Activated naive CD8-positive, alpha-beta T cell treated with anti-CD3 and anti-CD28 coated beads for 36 hours (primary cell): ENCODE data around the gene SEC14L2. TPM values are rescaled to one million over a fixed set of nuclear protein-coding genes. Genes with fewer than 3 reads are reported as not detected.
A peak's percentile ranks its signal among the peaks of the same experiment; 100 is the strongest.
"Not testable (repeated sequence)": the region's sequence is repeated elsewhere in the genome, so short reads cannot be mapped to it uniquely, and the experiment has no call there.

Experiments used
- DNase-seq: peaks from one replicate; pipeline ENCODE4 v3.0.0; 2021
- H3K27ac Mint-ChIP-seq: one replicate; pipeline ENCODE4 v1.8.0; 2022; ENCODE audit warnings: mild to moderate bottlenecking, moderate library complexity, mixed read lengths
- H3K27me3 Mint-ChIP-seq: one replicate; pipeline ENCODE4 v1.8.0; 2022; ENCODE audit warnings: mild to moderate bottlenecking, mixed read lengths
- H3K36me3 Mint-ChIP-seq: one replicate; pipeline ENCODE4 v1.8.0; 2021; ENCODE audit warnings: mild to moderate bottlenecking, mixed read lengths
- H3K4me1 Mint-ChIP-seq: one replicate; pipeline ENCODE4 v1.8.0; 2021; ENCODE audit warnings: mixed read lengths
- H3K4me3 Mint-ChIP-seq: one replicate; pipeline ENCODE4 v1.8.0; 2022; ENCODE audit warnings: mild to moderate bottlenecking, moderate library complexity, mixed read lengths
- H3K9me3 Mint-ChIP-seq: one replicate; pipeline ENCODE4 v1.8.0; 2022; ENCODE audit warnings: mixed read lengths
- total RNA-seq, 2 experiments: library from RNA; stranded (reverse); gene quantifications; one replicate each; pipeline ENCODE4 v1.2.3, GENCODE V29; 2021

The SEC14L2 gene
- total RNA-seq, 2 experiments from 2014 or later = 9.1 to 9.4 TPM

DNA sequence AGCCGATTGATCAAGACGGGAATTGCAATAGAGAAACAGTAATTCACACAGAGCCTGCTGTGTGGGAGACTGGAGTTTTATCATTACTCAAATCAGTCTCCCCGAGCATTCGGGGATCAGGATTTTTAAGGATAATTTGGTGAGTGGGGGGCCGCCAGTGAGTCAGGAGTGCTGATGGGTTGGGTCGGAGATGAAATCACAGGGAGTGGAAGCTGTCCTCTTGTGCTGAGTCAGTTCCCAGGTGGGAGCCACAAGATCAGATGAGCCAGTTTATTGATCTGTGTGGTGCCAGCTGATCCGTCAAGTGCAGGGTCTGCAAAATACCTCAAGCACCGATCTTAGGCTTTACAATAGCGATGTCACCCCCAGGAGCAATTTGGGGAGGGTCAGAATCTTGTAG lies 44.3 kb downstream of the SEC14L2 start:
- DNase-seq = no peak
- Mint-ChIP-seq H3K27ac (no peak overlapping the region), H3K4me3 (no peak overlapping the region), H3K36me3 (peaks cover 8% of the 10 kb centered on the region), H3K27me3 (peaks cover 73% of the 10 kb centered on the region), H3K9me3 (peaks cover 5% of the 10 kb centered on the region), H3K4me1 (peaks cover 16% of the 10 kb centered on the region)

DNA sequence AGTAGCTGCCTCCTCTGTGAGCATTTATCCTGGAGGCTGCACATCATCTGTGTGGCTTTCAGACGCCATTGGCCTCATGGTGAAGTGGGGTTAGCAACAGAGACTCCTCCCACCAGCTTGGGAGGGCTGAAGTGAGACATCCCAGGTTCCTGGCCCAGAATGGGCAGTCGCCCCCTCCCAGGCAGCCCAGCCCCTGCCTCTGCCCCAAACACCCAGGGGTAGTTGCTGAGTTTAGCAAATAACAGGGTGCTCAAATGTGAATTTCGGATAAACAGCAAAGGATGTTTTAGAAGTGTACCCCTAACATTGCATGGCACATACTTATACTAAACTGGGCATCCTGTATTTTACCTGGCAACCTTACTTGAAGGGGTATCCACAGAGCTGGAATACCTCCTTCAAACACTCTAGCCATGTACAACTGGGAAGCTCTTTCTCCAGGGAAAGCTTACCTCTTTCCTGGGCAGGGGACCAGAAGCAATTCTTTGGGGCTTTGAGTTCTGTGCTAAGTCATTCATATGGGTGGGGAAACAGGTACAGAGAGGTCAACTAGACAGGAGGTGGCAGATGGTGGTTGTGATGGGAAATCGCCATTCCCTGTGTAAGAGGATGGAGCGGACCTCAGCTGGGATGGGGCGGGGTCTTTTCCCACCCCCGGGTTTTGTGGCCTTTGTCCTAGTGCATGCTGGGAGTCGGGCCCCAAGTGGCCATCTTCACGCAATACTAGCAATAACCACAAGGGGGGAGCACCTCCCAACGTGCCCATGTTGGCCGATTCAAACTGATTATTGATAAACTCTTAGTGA lies 48.0 kb downstream of the SEC14L2 start:
- Mint-ChIP-seq H3K27ac (no peak overlapping the region), H3K27me3 (peaks cover 76% of the 10 kb centered on the region), H3K36me3 (peaks cover 2% of the 10 kb centered on the region), H3K9me3 (peaks cover 3% of the 10 kb centered on the region), H3K4me3 (no peak overlapping the region), H3K4me1 (peaks cover 16% of the 10 kb centered on the region)
- DNase-seq = peak; percentile 59

DNA sequence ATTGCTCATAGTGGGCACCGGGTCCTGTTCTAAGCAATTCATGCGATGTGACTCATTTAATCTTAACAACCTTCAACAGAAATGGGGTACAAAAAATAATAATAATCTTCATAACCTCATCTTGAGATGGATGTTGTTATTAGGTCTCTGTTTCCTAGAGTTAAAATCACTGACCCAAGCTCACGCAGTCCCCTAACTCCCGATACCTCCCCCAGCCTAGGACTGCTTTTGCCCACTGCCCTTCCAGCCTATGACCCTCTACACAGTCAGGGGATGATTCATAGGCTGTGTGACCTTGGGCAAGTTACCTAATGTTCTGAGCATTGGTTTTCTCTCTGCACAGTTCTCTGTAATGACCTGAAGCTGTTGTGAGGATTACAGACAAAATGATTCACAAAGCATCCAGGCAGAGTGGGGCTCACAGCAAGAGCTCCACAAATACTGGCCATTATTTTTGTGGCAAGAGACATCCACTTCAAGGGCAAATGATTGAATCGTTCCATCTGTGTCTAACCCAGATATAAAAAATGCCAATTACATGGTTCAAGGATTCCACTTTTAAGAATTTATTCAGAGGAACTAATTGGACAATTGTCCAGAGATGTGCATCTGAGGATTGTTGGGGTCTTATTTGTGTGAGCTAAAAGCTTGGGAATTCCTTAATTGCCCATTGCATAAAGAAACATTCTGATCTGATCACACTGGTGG lies 48.8 kb downstream of the SEC14L2 start:
- Mint-ChIP-seq H3K4me3 (no peak overlapping the region), H3K4me1 (peaks cover 16% of the 10 kb centered on the region), H3K27me3 (peaks cover 68% of the 10 kb centered on the region)

DNA sequence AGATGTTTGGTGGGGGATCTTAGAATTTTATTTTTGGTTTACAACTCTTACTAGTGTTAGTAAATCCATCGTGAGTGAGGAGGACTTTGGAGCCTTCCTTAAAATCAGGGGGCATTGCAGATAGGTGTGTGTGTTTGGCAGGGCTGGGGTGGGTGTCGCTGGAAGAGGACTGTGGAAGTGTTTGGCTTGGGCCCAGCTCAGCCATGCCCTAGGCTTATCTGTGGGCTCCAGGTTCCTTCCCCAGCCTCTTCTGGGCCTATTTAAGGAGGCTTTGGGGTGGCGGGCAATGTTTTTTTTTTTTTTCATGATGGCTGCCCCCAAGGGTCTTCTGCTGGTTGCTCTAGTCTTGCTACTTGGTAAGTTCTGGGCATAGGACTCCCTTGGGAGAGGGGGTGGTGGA lies 50.8 kb downstream of the SEC14L2 start:
- DNase-seq = no peak
- Mint-ChIP-seq H3K9me3 (no peaks in the 10 kb centered on the region), H3K36me3 (no peaks in the 10 kb centered on the region), H3K4me1 (peaks cover 9% of the 10 kb centered on the region), H3K4me3 (no peak overlapping the region), H3K27ac (no peak overlapping the region), H3K27me3 (peaks cover 60% of the 10 kb centered on the region)

More for the DNA sequence above, 48.8 kb downstream of the SEC14L2 start:
- peaks cover 2% of the 10 kb centered on the region for H3K36me3 Mint-ChIP-seq
- no peak overlapping the region for H3K27ac Mint-ChIP-seq
- DNase-seq = no peak
- H3K9me3 Mint-ChIP-seq = peaks cover 3% of the 10 kb centered on the region

DNA sequence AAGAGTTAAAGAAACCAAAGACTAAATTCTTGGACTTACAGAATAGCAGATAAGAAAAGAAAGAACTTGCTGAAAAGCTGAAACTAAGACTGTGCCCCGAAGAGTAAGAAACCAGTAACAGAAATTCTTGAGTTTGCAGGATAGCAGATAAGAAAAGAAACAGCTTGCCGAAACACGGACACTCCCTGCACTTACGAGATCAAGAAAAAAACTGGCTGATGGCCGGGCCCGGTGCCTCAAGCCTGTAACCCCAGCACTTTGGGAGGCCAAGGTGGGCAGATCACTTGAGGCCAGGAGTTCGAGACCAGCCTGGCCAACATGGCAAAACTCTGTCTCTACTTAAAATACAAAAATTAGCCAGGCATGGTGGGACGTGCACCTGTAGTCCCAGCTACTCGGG lies 54.7 kb downstream of the SEC14L2 start:
- not testable (repeated sequence) for H3K36me3 Mint-ChIP-seq, H3K4me1 Mint-ChIP-seq, H3K9me3 Mint-ChIP-seq, H3K4me3 Mint-ChIP-seq, DNase-seq, H3K27ac Mint-ChIP-seq
- peaks cover 28% of the 10 kb centered on the region for H3K27me3 Mint-ChIP-seq

DNA sequence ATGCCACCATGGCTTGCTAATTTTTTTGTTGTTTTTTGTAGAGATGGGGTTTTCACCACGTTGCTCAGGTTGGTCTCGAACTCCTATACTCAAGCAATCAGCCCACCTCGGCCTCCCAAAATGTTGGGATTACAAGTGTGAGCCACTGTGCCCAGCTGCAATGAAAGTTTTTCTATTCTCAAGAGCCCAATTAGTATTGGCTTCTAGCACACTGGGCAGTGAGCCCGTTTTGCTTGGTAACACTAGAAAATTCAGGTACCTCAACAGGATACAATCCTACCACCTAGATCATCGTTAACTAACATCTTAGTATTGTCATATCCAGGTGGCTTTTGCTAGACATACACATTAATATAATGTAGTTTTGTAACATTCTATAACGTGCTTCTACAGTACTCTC lies 56.0 kb downstream of the SEC14L2 start:
- no peaks in the 10 kb centered on the region for H3K9me3 Mint-ChIP-seq
- peaks cover 18% of the 10 kb centered on the region for H3K27me3 Mint-ChIP-seq
- H3K27ac Mint-ChIP-seq = no peak overlapping the region
- H3K4me3 Mint-ChIP-seq = no peak overlapping the region
- no peaks in the 10 kb centered on the region for H3K36me3 Mint-ChIP-seq
- DNase-seq = no peak
- no peaks in the 10 kb centered on the region for H3K4me1 Mint-ChIP-seq

DNA sequence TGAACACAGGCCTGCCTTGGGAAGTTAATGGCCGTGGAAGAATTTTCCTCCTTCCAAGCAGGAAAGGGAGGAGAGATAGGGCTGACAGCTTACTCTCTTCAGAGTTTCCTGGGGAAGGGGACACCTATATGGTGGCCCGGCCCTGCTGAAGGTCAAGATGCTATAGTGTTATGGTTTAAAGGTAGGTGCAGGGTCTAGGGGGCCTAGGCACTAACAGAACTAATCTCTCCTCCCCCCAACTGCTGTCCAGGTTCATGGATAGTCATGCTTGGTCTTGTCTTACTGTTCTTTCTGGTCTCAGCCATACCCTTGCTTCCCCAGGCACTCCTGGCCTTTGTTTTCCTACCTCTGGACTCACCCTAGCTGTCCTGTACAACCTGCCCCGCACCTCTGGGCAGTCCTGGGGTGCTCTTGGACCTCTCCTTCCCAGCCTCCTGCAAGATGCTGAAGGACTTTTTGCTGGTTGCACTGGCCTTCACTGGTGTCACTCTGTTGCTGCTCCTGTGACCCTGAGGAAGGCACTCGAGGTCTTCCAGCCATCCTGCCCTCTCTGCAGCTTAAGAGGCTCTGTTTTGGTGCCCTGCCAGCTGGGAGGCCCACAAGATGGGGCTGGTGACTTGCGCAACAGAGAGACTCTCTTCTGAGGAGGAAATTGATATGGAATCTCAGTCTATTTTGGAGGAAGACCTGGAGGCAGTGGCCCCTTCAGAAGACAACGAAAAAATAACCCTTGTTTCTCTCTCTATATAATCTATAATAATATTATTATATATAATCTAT lies 57.1 kb downstream of the SEC14L2 start:
- H3K27ac Mint-ChIP-seq = no peak overlapping the region
- no peaks in the 10 kb centered on the region for H3K4me1 Mint-ChIP-seq
- H3K27me3 Mint-ChIP-seq = peaks cover 17% of the 10 kb centered on the region
- H3K36me3 Mint-ChIP-seq = no peaks in the 10 kb centered on the region
- DNase-seq = peak; percentile 18
- no peak overlapping the region for H3K4me3 Mint-ChIP-seq
- H3K9me3 Mint-ChIP-seq = no peaks in the 10 kb centered on the region

DNA sequence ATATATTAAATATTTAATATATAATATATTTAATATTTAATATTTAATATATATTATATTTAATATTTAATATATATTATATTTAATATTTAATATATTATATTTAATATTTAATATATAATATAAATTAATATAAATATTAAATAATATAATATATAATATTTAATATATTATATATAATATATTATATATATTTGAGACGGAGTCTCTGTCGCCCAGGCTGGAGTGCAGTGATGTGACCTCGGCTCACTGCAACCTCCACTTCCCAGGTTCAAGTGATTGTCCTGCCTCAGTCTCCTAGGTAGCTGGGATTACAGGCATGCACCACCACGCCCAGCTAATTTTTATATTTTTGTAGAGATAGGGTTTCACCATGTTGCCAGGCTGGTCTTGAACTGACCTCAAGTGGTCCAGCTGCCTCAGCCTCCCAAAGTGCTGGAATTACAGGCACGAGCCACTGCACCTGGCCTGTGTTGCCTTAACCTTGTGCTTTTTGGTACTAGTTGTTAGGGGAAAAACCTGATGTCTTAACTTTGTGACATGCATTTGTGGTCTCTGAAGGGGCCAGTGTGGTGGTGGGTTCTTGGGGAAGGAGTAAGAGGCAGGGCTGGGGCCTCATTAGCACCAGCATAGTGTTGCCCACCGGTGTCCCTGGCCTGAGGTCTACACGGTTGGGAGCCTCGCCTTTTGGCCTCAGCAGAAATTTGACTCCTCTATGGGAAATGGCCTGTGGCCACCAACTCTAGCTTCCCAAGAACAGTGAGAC lies 58.4 kb downstream of the SEC14L2 start:
- H3K27me3 Mint-ChIP-seq = peaks cover 20% of the 10 kb centered on the region
- H3K27ac Mint-ChIP-seq = no peak overlapping the region
- DNase-seq = no peak
- no peaks in the 10 kb centered on the region for H3K9me3 Mint-ChIP-seq
- no peaks in the 10 kb centered on the region for H3K36me3 Mint-ChIP-seq
- H3K4me1 Mint-ChIP-seq = no peaks in the 10 kb centered on the region
- H3K4me3 Mint-ChIP-seq = no peak overlapping the region

DNA sequence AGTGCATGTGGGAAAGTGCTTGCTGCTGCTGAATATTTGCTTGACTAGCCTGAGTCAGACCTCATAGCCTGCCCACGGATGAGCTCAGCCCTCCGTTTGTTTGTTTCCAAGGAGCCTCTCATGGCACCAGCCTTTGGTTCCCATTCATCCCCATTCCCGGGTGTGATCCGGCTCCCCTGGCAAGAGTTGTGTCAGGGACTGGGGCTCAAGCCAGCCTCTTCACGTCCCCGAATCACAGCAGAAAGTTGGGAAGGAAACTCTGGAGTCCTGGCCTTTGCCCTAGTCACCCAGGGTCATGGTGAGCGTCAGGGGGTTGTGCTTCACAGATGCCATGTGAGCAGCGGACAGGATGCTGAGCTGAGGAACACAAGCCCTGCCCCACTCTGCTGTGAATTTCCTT lies 61.2 kb downstream of the SEC14L2 start:
- Mint-ChIP-seq H3K27ac (no peak overlapping the region), H3K9me3 (no peaks in the 10 kb centered on the region), H3K36me3 (no peaks in the 10 kb centered on the region), H3K4me3 (no peak overlapping the region), H3K4me1 (no peaks in the 10 kb centered on the region), H3K27me3 (peaks cover 12% of the 10 kb centered on the region)
- DNase-seq = no peak

DNA sequence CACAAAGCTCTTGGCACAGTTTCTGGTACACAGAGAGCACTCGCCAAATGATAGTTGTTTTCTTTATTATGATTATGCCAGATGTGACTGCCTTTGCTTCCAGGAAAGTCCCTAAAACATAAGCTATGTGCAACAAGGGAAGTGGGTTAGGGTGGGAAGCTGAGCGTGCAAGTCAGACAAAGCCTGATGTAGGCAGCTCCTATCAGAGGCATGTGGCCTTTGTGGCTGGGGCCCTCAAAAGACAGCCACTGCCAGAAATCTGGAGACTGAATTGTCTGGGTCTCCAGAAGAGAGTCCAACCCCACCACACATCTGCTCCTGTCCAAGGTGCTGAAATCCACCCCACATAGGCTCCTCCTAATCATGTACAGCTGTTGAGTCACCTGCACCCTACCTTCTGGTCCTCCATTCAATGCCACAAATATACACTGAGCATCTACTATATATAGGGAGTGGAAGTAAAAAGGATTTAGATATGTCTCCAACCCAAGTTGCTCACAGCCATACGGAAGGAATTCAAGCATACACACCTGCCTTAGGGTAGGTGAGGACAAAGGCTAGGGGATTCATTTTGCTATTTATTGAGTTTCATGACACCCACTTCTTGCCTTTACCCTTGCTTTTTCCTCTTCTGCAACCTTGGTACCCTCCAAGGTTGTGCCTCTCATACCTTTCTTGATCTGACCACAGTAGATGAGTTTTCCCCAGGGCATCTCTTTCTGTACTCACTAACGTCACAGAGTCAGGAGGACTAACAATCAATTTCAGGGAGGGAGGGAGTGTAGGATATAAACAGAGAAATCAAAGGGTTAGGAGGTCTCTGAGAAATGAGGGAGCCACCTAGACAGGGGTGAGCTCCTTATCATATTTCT lies 62.6 kb downstream of the SEC14L2 start:
- Mint-ChIP-seq H3K27me3 (peaks cover 12% of the 10 kb centered on the region), H3K4me1 (no peaks in the 10 kb centered on the region), H3K27ac (no peak overlapping the region), H3K9me3 (no peaks in the 10 kb centered on the region), H3K36me3 (no peaks in the 10 kb centered on the region), H3K4me3 (no peak overlapping the region)
- no peak for DNase-seq

DNA sequence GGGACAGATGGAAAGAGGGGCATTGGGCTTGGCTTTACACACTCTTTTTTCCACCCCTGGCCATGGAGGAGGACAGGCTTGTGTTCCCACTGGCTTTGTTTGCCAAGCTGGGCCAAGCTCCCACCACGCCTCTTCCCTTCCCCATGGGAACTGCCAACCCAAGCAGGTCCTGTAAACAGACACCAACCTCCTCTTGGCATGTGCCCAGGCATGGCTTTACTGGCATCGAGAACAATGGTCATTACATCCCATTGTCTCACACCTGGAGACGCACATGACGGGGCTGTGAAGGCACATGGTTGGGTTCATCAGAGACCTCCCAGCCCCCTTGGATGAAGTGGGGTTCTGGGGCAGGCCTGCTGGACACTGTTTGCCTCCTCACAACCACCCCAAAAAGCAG lies 63.3 kb downstream of the SEC14L2 start:
- peaks cover 1% of the 10 kb centered on the region for H3K36me3 Mint-ChIP-seq
- H3K9me3 Mint-ChIP-seq = no peaks in the 10 kb centered on the region
- no peaks in the 10 kb centered on the region for H3K4me1 Mint-ChIP-seq
- H3K27me3 Mint-ChIP-seq = peaks cover 14% of the 10 kb centered on the region
- H3K27ac Mint-ChIP-seq = no peak overlapping the region
- no peak overlapping the region for H3K4me3 Mint-ChIP-seq
- DNase-seq = no peak

DNA sequence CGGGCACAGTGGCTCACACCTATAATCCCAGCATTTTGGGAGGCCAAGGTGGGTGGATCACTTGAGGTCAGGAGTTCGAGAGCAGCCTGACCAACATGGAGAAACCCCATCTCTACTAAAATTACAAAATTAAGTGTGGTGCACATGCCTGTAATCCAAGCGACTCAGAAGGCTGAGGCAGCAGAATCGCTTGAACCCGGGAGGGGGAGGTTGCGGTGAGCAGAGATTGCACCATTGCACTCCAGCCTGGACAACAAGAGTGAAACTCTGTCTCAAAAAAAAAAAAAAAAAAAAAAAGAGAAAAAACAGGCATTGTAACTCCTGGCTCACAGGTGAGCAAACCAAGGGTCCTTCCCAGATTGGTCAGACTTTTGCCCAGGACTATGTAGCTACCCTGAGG lies 63.7 kb downstream of the SEC14L2 start:
- H3K4me1 Mint-ChIP-seq, DNase-seq, H3K9me3 Mint-ChIP-seq, H3K27ac Mint-ChIP-seq, H3K36me3 Mint-ChIP-seq, H3K4me3 Mint-ChIP-seq: not testable (repeated sequence)
- peaks cover 18% of the 10 kb centered on the region for H3K27me3 Mint-ChIP-seq

DNA sequence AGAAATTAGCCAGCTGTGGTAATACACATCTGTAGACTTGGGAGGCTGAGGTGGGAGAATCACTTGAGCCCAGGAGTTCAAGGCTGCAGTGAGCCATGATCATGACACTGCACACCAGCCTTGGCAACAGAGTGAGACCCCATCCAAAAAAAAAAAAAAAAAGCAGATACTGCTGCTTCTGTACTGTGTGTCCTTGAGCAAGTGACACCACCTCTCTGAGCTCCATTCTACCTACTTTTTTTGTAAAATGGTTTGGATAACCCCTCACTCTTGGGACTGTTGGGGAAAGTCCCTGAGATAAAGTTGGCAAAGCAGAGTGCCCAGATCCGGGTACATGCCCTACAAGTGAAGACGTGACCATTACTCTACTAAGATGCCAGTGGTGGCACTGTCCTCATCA lies 72.3 kb downstream of the SEC14L2 start:
- Mint-ChIP-seq H3K9me3 (no peaks in the 10 kb centered on the region), H3K4me1 (no peaks in the 10 kb centered on the region), H3K27ac (no peak overlapping the region)

DNA sequence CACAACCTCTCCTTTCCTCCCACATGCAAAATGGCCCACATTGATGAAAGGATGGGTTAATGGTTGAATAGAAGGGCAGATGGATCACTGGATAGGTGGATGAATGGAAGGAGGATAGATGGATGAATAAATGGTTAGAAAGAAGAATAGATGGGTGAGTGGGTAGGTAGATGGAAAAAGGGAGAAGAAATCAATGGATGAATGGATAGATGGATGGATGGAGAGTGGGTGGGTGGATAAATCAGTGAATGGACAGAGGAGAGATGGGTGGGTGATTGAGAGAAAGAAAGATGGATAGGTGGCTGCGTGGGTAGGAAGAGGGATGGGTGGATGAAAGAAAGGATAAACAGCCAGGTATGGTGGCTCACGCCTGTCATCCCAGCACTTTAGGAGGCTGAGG lies 73.8 kb downstream of the SEC14L2 start:
- no peak overlapping the region for H3K27ac Mint-ChIP-seq
- peaks cover 24% of the 10 kb centered on the region for H3K27me3 Mint-ChIP-seq
- H3K9me3 Mint-ChIP-seq = no peaks in the 10 kb centered on the region
- no peaks in the 10 kb centered on the region for H3K36me3 Mint-ChIP-seq
- DNase-seq = no peak
- no peaks in the 10 kb centered on the region for H3K4me1 Mint-ChIP-seq
- H3K4me3 Mint-ChIP-seq = no peak overlapping the region

More for the DNA sequence above, 72.3 kb downstream of the SEC14L2 start:
- peaks cover 31% of the 10 kb centered on the region for H3K27me3 Mint-ChIP-seq
- peaks cover 1% of the 10 kb centered on the region for H3K36me3 Mint-ChIP-seq
- DNase-seq = no peak
- no peak overlapping the region for H3K4me3 Mint-ChIP-seq
